Brain pericyte (primary cell): ENCODE measurements around the gene POFUT2.

Experiments used
- DNase-seq: peaks from one replicate; pipeline ENCODE4 v3.0.0-alpha.2; 2012; ENCODE audit warnings: low read depth, low spot score

Gene POFUT2

DNA sequence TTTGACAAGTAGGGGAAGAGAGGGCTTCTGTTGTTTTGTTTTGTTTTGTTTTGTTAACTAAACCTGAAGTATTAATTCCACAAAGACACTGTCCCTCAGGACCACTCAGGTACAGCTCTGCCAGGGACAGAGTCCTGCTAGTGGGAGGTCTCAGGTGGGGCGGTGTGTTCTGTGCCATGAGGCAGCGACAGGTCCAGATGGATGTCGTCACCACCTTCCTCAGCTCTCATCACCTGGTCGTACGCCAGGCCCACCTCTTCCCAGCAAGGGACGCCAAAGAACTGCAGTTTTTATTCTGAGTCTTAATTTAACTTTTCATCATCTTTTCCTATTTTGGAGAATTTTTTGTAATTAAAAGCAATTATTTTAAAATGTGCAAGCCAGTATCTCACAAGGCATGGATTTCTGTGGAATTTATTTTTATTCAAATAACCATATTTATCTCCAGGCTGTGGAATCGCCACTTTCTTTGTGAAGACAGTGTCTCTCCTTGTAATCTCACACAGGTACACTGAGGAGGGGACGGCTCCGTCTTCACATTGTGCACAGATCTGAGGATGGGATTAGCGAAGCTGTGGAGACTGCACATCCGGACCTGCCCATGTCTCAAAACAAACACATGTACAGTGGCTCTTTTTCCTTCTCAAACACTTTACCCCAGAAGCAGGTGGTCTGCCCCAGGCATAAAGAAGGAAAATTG, 62.5 kb downstream of the POFUT2 start:
- no peak for DNase-seq

GRCh38 chr21:45224189-45224938, 63.3 kb downstream of the POFUT2 start:
- DNase-seq, result no peak

DNA sequence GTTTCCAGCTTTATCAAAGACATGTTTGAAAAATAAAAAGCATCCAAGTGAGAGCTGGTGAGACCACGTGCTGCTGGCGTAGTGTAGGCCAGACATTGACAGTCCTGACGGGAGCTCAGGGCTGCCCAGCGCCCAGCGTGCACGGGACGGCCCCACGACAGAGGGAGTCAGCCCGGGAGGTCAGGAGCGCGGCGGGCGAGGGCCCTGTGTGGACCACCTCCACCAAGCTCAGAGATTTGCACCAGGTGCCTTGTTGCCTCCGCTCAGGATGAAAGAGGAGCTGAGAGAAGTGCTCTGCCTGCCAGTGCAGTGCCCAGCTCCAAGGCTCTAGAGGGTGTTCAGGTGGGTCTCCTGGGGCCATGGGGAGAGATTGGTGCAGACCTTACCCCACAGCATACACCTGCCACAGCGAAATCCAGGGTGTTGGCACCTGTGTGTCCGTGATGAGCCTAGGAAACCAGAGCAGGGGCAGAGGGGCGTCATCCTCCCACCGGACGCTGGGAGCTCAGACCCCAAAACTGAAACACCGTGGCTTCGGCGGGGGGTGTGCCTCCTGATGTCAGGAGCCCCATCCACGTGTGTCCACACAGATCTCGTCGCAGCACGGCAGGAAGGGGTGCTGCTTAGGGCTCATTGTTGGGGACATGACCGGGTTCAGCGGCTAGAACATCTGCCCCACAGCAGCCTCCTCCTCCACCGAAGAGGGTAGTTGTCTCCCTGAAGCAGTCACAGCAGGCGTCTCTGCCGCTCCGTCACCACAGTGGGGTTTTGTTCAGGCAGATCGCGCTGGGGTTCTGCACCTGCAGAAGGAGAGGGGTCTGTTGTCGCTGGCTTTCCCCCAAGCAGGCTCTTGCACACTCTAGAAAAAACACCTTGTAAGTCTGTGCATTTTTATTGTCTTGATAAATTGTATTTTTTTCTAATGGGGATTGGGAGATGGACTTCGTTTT, 64.2 kb downstream of the POFUT2 start:
- DNase-seq, result no peak

- DNase-seq, result no peak
Observed at GRCh38 chr21:45222001-45222400, 65.7 kb downstream of the POFUT2 start.

- DNase-seq, result no peak
Observed at GRCh38 chr21:45220714-45221490, 66.8 kb downstream of the POFUT2 start.

DNA sequence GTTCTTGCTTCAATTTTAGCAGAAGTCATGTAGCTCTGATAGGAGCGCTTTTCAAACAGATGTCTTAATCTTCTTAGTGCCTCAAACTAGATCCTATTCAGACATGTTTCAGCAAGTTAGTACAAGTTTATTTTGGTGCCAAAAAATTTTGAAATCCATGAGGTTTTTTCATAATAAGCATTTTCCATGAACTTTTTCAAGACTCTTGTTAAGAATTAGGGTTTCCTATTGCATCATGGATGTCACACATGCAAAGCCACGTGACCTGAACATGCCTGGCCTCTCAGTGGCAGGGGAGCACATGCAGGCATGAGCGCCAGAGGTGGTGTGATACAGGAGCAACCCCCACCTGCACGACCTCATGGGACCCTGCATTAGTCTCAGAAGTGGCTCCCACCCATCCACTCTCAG, 67.6 kb downstream of the POFUT2 start:
- no peak for DNase-seq

DNA sequence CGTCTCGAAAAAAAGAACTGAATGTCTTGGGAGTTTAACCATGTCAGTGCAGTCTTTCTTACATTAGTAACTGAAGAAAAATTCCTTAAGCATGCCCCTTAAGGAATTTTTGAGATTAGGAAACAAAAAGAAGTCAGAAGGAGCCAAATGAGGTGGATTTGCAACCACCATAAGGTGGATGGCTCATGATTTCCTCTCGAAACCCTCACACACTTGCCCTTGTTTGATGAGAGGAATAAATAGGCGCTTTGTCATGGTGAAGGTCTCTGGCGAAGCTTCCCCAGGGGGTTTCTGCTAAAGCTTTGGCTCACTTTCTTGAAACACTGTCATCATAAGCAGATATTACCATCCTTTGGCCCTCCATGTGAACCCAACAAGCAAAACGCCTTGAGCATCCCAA, 68.2 kb downstream of the POFUT2 start:
- DNase-seq, result no peak

- no peak for DNase-seq
Observed at GRCh38 chr21:45217010-45217409, 70.7 kb downstream of the POFUT2 start.

DNA sequence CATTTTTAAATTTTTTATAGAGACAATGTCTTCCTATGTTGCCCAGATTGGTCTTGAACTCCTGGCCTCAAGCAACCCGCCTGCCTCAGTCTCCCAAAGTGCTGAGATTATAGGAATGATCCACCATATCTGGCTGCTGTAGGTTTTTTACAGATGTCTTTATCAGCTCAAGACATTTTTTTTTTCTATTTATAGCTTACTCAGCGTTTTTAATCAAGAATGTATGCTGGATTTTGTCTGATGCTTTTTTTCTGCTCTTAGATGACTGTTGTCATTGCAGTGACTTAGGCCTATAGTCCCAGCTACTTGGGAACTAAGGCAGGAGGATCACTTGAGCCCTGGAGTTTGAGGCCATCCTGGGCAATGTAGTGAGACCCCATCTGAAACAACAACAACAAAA, 72.5 kb downstream of the POFUT2 start:
- no peak for DNase-seq
